Loucy (cell line): ENCODE data around the gene ZMAT5.

Experiments used
- CTCF ChIP-seq: fragments of 200-600 bp; sonication (generic); conservative IDR thresholded peaks from 2 replicates; pipeline ENCODE4 v1.5.1; 2014; ENCODE audit warnings: mild to moderate bottlenecking, antibody characterized with exemption, low read length
- EZH2phosphoT487 ChIP-seq: fragments of 200-600 bp; IDR thresholded peaks from 2 replicates; pipeline ENCODE4 v1.6.1; 2018; ENCODE audit warnings: antibody characterized with exemption, mild to moderate bottlenecking, moderate library complexity, borderline replicate concordance

- TF ChIP-seq CTCF (no peak), EZH2phosphoT487 (no peak)
These were observed 49.3 kb upstream of the ZMAT5 start for GRCh38 chr22:29816128-29816527.
